Lower leg skin (tissue), 4 donors: Measurements from ENCODE around the gene GABRE. TPM values are rescaled to one million over a fixed set of nuclear protein-coding genes. Genes with fewer than 3 reads are reported as not detected.

Source experiments
- DNase-seq, 2 donors: peaks; one replicate each; pipeline ENCODE4 v3.0.0-alpha.2; 2019; ENCODE audit warnings: low spot score in 2 of 2
- H3K4me3 ChIP-seq: fragments of 200-600 bp; sonication (generic); 2 replicates; pipeline ENCODE4 v1.5.1; 2017; ENCODE audit warnings: mild to moderate bottlenecking, low read depth; ENCODE audit not compliant: poor library complexity, severe bottlenecking
- CTCF ChIP-seq, 3 donors: fragments of 450-650 bp; IDR thresholded peaks; one replicate each; pipeline ENCODE4 v1.5.1; 2016; ENCODE audit warnings: antibody characterized with exemption in 3 of 3, mild to moderate bottlenecking in 3 of 3, moderate library complexity in 2 of 3
- POLR2A ChIP-seq, 2 donors: fragments of 450-650 bp; IDR thresholded peaks; one replicate each; pipeline ENCODE4 v1.6.1; 2016 to 2017; ENCODE audit warnings: antibody characterized with exemption in 2 of 2, mild to moderate bottlenecking in 1 of 2, moderate library complexity in 1 of 2
- WGBS, 2 donors: methylation state at CpG; one replicate each; pipeline ENCODE4 v1.1.5; 2018; 5-methylcytosine and 5-hydroxymethylcytosine counted together
- intact Hi-C: fragments of 100-400 bp; cut with DNase I; formaldehyde crosslinking; loops from one replicate; pipeline ENCODE4 v1.15.0; 2023; ENCODE audit warnings: low total_unique reads
- total RNA-seq, 4 donors: library from RNA; depleted of rRNA; stranded (reverse); fragments of >200 nt; gene quantifications; one replicate each; pipeline ENCODE4 v1.1.0, GENCODE V29; 2016

Gene GABRE, protein sequence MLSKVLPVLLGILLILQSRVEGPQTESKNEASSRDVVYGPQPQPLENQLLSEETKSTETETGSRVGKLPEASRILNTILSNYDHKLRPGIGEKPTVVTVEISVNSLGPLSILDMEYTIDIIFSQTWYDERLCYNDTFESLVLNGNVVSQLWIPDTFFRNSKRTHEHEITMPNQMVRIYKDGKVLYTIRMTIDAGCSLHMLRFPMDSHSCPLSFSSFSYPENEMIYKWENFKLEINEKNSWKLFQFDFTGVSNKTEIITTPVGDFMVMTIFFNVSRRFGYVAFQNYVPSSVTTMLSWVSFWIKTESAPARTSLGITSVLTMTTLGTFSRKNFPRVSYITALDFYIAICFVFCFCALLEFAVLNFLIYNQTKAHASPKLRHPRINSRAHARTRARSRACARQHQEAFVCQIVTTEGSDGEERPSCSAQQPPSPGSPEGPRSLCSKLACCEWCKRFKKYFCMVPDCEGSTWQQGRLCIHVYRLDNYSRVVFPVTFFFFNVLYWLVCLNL
- total RNA-seq = 10 to 100 TPM; 17.2 to 55.8 (median 27.8) TPM

- DNase-seq = peak; percentile 21 to 92
- H3K4me3 ChIP-seq = peak within 1 kb of the TSS; percentile 58
- TF ChIP-seq CTCF (IDR thresholded peaks at IDR 0.05) = no peak
- TF ChIP-seq POLR2A (IDR thresholded peaks at IDR 0.05) = no peak
- WGBS, 2 donors = 3 to 45% methylated on average over 19 to 60 of the region's 90 CpGs
- intact Hi-C loops = no loop called here
These were observed at the start of gene GABRE for GRCh38 chrX:151974336-151975227. Gene GABRE (minus strand): TSS chrX:151974676. CDS start chrX:151974625, 51 bp downstream.

GRCh38 chrX:152020888-152021287, 46.4 kb upstream of the GABRE start:
- no peak for TF ChIP-seq POLR2A (IDR thresholded peaks at IDR 0.05)
- TF ChIP-seq CTCF (IDR thresholded peaks at IDR 0.05) = no peak
- WGBS, 2 donors = 73 to 78% methylated on average over 3 of the region's 3 CpGs
- H3K4me3 ChIP-seq = no peak overlapping the region
- intact Hi-C loops = no loop called here
- no peak for DNase-seq

GRCh38 chrX:151999813-152000212, 25.3 kb upstream of the GABRE start:
- 87 to 89% methylated on average over 5 of the region's 5 CpGs for WGBS, 2 donors
- DNase-seq = no peak
- no peak overlapping the region for H3K4me3 ChIP-seq
- TF ChIP-seq CTCF (IDR thresholded peaks at IDR 0.05) (no peak), POLR2A (IDR thresholded peaks at IDR 0.05) (no peak)
- intact Hi-C loops = no loop called here

GRCh38 chrX:151997539-151997938, 23.1 kb upstream of the GABRE start:
- 73 to 100% methylated on average over 1 of the region's 1 CpG for WGBS, 2 donors
- intact Hi-C loops = no loop called here
- DNase-seq = no peak

GRCh38 chrX:151996347-151996746, 21.9 kb upstream of the GABRE start:
- TF ChIP-seq CTCF (IDR thresholded peaks at IDR 0.05) (no peak), POLR2A (IDR thresholded peaks at IDR 0.05) (no peak)
- no peak for DNase-seq
- H3K4me3 ChIP-seq = no peak overlapping the region
- intact Hi-C loops = no loop called here
- 56 to 57% methylated on average over 5 of the region's 5 CpGs for WGBS, 2 donors

More at GRCh38 chrX:151997539-151997938, 23.1 kb upstream of the GABRE start:
- no peak for TF ChIP-seq POLR2A (IDR thresholded peaks at IDR 0.05)
- TF ChIP-seq CTCF (IDR thresholded peaks at IDR 0.05) = no peak
- no peak overlapping the region for H3K4me3 ChIP-seq
